ENCODE results near the gene MT1B.

DNA sequence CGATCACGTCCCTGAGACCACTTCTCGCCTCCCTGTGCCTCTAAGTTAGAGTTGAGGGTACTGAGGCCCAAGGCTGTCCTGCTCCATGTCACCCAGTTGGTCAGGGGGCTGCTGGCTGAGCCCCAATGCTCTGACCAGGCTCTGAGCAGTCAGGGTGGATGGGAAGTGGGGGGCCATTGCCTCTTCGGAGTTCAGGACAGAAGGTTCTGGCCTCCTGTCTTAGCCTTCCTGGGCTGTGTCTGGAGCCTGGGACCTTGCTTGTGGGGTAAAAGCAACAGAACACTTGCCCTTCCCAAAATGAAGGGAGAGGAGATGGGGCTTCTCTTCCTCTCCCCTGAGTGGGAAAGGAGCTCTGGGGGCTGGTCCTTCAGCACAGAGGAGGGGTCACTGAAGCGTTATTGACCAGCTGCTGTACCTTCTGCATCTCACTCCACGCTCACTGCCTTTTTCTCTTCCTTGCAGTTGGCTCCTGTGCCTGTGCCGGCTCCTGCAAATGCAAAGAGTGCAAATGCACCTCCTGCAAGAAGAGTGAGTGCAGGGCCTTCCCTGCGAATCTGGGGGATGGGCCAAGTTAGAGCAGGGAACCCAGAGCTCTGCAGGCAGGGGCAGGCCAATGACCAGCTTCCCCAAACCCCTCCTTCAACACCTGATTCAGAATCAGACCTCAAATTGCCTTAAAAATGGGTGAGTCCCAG is 31.2 kb downstream of the MT1B start:
- TF ChIP-seq, protein P1, sequence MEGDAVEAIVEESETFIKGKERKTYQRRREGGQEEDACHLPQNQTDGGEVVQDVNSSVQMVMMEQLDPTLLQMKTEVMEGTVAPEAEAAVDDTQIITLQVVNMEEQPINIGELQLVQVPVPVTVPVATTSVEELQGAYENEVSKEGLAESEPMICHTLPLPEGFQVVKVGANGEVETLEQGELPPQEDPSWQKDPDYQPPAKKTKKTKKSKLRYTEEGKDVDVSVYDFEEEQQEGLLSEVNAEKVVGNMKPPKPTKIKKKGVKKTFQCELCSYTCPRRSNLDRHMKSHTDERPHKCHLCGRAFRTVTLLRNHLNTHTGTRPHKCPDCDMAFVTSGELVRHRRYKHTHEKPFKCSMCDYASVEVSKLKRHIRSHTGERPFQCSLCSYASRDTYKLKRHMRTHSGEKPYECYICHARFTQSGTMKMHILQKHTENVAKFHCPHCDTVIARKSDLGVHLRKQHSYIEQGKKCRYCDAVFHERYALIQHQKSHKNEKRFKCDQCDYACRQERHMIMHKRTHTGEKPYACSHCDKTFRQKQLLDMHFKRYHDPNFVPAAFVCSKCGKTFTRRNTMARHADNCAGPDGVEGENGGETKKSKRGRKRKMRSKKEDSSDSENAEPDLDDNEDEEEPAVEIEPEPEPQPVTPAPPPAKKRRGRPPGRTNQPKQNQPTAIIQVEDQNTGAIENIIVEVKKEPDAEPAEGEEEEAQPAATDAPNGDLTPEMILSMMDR (IDR thresholded peaks at IDR 0.05; ENCODE audit: borderline replicate concordance, extremely low read depth, low read length, poor library complexity, severe bottlenecking): no peak
- no peak for TF ChIP-seq EZH2 (IDR thresholded peaks at IDR 0.05; ENCODE audit: borderline replicate concordance, low read depth, low read length, severe bottlenecking)
